Naive thymus-derived CD8-positive, alpha-beta T cell (primary cell): ENCODE measurements around the gene SUMO3. TPM values are rescaled to one million over a fixed set of nuclear protein-coding genes. Genes with fewer than 3 reads are reported as not detected.

Source experiments
- ATAC-seq, 2 donors: fragments of 150-1000 bp; cut with Tn5 transposase in 1 of 2; sonication (Bioruptor Pico), chemical (Tn5 transposase) in 1 of 2; 1 replicate in 1 of 2; 2 replicates in 1 of 2; pipeline ENCODE4 v1.10.0; 2021; ENCODE audit warnings: mild to moderate bottlenecking in 2 of 2, moderate library complexity in 2 of 2
- POLR2A ChIA-PET: fragments of 350-600 bp; sonication (Branson Sonifier 250); formaldehyde crosslinking; loops from one replicate; lab custom pipeline; 2021; ENCODE audit warnings: antibody characterized with exemption; lab: Charles Lee
- DNase-seq, 10 donors: peaks; one replicate each; pipeline versions ENCODE4 v3.0.0 to v3.0.0-alpha.2; 2020 to 2022
- H3K27ac Mint-ChIP-seq, 10 donors: one replicate each; pipeline ENCODE4 v1.8.0; 2020 to 2022; ENCODE audit warnings: mild to moderate bottlenecking in 10 of 10, mixed read lengths in 10 of 10, moderate library complexity in 4 of 10, inconsistent platforms in 1 of 10
- H3K27me3 Mint-ChIP-seq, 5 donors: one replicate each; pipeline ENCODE4 v1.8.0; 2021 to 2022; ENCODE audit warnings: mixed read lengths in 5 of 5
- H3K36me3 Mint-ChIP-seq, 3 donors: one replicate each; pipeline ENCODE4 v1.8.0; 2020 to 2022; ENCODE audit warnings: mixed read lengths in 3 of 3, mild to moderate bottlenecking in 2 of 3, inconsistent platforms in 1 of 3
- H3K4me1 Mint-ChIP-seq, 4 donors: one replicate each; pipeline ENCODE4 v1.8.0; 2021 to 2022; ENCODE audit warnings: mixed read lengths in 4 of 4
- H3K4me3 Mint-ChIP-seq, 10 donors: one replicate each; pipeline ENCODE4 v1.8.0; 2020 to 2022; ENCODE audit warnings: mild to moderate bottlenecking in 10 of 10, mixed read lengths in 10 of 10, moderate library complexity in 6 of 10, inconsistent platforms in 1 of 10
- H3K9me3 Mint-ChIP-seq, 9 donors: one replicate each; pipeline ENCODE4 v1.8.0; 2020 to 2022; ENCODE audit warnings: mixed read lengths in 9 of 9, mild to moderate bottlenecking in 3 of 9, inconsistent platforms in 1 of 9, moderate library complexity in 1 of 9
- polyA plus RNA-seq, 3 donors: library from polyadenylated mRNA; unstranded; fragments of 300-500 nt; fragmentation: Illumina TruSeq; gene quantifications; one replicate each; pipeline ENCODE4 v1.2.3, GENCODE V29; 2021
- total RNA-seq, 8 experiments: library from RNA in 2 of 8; stranded (reverse) in 2 of 8; gene quantifications; one replicate each; pipeline ENCODE4 v1.2.3 and lab custom pipeline; 2021 to 2026

The SUMO3 gene
- total and polyA plus RNA-seq, 5 experiments from 2014 or later: 50.2 to 94.1 (median 82.8) TPM

DNA sequence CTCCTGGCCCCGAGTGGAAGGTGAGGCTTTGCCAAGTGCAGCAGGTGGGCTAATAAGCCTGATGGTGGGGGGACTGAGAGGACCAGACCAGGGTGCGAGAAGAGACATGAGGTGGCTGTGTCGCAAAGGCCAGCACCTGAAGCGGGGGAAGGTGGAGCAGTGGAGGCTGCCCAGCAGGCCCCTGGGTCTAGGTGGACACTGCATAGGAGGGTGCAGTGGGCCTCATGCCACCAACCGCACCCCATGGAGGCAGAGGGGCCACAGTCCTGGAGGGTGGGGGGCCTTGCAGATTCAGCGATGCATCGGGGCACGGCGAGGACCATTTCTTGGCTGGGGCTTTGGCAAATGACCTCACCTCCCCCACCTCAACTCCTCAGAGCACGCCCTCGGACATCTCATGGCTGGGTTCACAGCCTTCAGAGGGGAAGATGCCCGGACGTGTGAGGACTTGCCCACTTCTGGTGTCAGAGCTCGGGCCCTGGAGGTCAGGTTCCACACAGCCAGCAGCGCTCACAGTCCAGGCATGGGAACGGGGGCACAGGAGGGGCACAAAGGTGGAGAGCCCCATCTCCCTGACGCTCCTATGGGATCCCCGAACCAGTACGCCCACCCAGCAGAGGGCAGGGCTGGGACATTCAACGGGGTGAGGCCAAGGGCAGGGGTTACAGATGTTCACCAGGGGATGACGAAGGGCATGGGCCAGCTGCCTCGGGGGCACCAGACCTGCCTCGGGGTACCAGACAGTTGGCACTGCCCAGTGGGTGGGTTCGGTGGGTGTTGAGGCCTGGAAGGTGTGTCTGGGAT, 51.6 kb downstream of the SUMO3 start:
- Mint-ChIP-seq H3K27ac (peak overlapping the region; percentile 96 to 100 (median 98)), H3K4me3 (peak overlapping the region in 7 of 10 donors; percentile 60 to 88 (median 79)), H3K9me3 (no peaks in the 10 kb centered on the region), H3K27me3 (no peaks in the 10 kb centered on the region), H3K36me3 (peaks cover 0 to 28% (median 5%) of the 10 kb centered on the region in 3 donors), H3K4me1 (peaks cover 13 to 32% (median 25%) of the 10 kb centered on the region in 4 donors)
- DNase-seq: no peak
- no peak for ATAC-seq
- POLR2A ChIA-PET: interaction anchor here (1.0 to 1.3 kb wide), 2 partner anchors 109 to 754 kb away, joined by 3 to 4 read pairs; partner anchors contain the start of genes KRTAP12-3 and TRAPPC10

DNA sequence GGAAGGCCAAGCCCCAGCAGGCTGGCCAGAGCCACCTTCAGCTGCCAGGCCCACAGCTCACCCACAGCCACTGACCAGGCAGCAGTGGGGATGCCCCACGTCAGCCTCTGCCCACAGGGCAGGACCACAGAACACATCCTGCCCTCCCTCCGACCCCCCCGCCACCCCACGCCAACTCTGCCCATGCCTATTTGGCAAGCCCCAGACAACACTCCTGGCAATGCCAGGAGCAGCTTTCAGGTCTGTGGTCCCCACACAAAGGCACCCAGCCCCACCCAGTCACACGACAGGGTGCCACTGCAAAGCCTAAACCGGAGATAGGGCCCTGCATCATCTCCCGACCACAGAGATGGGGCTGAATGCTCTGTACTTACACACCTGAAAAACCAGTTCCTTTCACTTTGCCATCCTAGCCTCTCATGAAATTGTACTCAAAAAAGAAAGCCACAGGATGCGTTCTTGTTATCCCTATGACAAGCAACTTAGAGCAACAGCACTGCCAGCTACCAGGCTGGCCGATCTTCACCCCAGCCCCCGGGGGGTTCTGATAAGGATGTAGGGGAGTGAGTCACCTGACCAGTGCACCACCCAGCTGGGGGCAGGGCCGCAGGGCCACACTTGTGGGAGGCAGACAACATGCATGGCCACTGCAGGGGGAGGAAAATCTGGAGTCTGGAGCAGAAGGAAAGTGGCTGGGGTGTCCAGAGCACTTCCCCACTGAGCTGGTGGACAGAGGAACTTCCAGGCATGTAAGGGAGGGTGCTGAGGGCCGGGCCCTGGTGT, 52.4 kb downstream of the SUMO3 start:
- H3K4me1 Mint-ChIP-seq: peaks cover 15 to 33% (median 25%) of the 10 kb centered on the region in 4 donors
- no peaks in the 10 kb centered on the region for H3K9me3 Mint-ChIP-seq
- peak; percentile 25 to 86 (median 68) for DNase-seq
- H3K36me3 Mint-ChIP-seq: peaks cover 0 to 20% (median 5%) of the 10 kb centered on the region in 3 donors
- H3K27me3 Mint-ChIP-seq: no peaks in the 10 kb centered on the region
- POLR2A ChIA-PET: interaction anchor here (0.7 to 1.4 kb wide), 5 partner anchors 26 to 753 kb away, joined by 3 to 5 read pairs (median 3); partner anchors contain the start of genes CFAP410 and TRAPPC10
- peak; percentile 95 to 98 for ATAC-seq
- peak overlapping the region; percentile 96 to 100 (median 98) for H3K27ac Mint-ChIP-seq
- peak overlapping the region; percentile 60 to 88 (median 76) for H3K4me3 Mint-ChIP-seq

DNA sequence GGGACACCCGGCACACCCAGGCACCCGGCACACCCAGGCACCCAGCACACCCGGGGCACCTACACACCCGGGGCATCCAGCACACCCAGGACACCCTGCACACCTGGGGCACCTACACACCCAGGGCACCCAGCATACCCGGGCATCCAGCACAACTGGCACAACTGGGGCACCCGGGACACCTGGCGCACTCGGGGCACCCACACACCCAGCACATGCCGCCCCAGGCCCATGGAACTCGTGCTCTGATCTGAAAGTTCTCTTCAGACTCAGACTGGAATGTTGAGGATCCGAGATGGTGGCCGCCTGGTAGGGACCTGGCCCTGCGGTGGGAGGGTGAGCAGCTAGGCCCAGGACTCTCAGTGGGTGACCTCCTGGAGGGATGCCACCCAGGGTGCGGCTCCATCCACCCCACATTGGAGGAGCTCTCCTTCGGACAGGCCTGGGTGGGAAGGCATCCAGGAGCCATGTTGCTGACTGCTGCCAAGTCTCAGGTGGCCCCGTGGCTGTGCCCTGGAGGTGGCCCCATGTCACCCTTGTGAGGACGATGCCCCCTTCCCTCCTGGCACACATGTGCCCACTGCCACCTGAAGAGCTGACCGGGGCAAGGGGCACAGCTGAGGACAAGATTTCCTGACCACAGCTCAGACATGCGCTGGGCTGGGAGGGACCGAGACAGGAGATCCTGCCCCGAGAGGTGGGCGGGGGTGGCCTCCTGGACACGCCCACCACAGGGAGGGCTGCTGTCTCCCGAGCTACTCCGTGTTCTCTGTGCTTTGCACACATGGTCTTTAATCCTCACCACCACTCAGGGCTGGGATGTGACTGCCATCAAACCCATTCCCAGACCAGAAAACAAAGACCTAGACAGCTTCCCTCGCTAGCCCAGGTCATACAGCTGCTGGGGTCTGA, 53.3 kb downstream of the SUMO3 start:
- H3K27ac Mint-ChIP-seq: peak overlapping the region; percentile 96 to 100 (median 98)
- H3K4me3 Mint-ChIP-seq: peak overlapping the region in 3 of 10 donors; percentile 66 to 79 (median 76)
- POLR2A ChIA-PET: interaction anchor here (1.2 to 1.4 kb wide), 3 partner anchors 25 to 426 kb away, joined by 3 read pairs; partner anchors contain the start of gene CFAP410
- no peaks in the 10 kb centered on the region for H3K27me3 Mint-ChIP-seq
- DNase-seq (no peak), ATAC-seq (peak; percentile 13 to 26)
- H3K36me3 Mint-ChIP-seq: peaks cover 0 to 12% (median 4%) of the 10 kb centered on the region in 3 donors
- no peaks in the 10 kb centered on the region for H3K9me3 Mint-ChIP-seq
- peaks cover 15 to 33% (median 25%) of the 10 kb centered on the region in 4 donors for H3K4me1 Mint-ChIP-seq

DNA sequence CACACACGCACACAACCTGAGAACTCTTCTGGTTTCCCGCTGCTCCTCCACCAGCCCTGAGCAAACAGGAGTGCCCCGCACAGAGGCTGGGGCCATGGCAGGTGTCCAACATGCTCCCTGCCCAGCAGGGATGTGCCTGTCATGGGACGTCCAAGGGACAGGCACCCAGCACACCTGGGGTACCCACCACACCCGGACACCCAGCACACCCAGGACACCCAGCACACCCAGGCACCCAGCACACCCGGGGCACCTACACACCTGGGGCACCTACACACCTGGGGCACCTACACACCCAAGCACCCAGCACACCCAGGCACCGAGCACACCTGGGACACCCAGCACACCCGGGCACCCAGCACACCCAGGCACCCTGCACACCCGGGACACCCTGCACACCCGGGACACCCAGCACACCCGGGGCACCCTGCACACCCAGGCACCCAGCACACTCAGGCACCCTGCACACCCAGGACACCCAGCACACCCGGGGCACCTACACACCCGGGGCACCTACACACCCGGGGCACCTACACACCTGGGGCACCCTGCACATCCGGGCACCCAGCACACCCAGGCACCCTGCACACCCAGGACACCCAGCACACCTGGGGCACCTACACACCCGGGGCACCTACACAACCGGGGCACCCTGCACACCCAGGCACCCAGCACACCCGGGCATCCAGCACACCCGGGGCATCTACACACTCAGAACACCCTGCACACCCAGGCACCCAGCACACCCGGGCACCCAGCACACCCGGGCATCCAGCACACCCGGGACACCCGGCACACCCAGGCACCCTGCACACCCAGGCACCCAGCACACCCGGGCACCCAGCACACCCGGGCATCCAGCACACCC, 54.2 kb downstream of the SUMO3 start:
- POLR2A ChIA-PET: no interaction called here
- DNase-seq: no peak
- Mint-ChIP-seq H3K4me3 (no peak overlapping the region), H3K4me1 (peaks cover 15 to 33% (median 25%) of the 10 kb centered on the region in 4 donors), H3K9me3 (no peaks in the 10 kb centered on the region), H3K27me3 (no peaks in the 10 kb centered on the region), H3K27ac (peak overlapping the region in 3 of 10 donors; percentile 48 to 82 (median 73)), H3K36me3 (peaks cover 0 to 5% (median 0%) of the 10 kb centered on the region in 3 donors)
- ATAC-seq: no peak

DNA sequence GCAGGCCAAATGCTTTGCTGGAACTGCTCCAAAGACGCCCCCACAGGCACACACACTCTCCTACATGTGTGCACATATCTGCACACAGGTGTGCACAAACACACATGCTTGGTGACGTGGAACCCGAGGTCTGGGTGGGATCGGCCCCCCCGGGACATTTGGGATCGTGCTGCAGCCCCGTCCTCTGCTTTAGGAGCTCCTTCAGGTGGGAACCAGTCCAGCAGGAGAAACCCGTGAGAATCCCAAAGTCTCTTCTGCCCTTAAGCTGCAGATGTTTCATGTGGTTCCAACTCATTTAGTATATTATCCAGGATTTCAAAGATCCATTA, 54.8 kb downstream of the SUMO3 start:
- POLR2A ChIA-PET: no interaction called here
- peak overlapping the region in 4 of 10 donors; percentile 27 to 82 (median 51) for H3K27ac Mint-ChIP-seq
- H3K4me3 Mint-ChIP-seq: no peak overlapping the region
- no peaks in the 10 kb centered on the region for H3K36me3 Mint-ChIP-seq
- no peaks in the 10 kb centered on the region for H3K9me3 Mint-ChIP-seq
- ATAC-seq (no peak), DNase-seq (no peak)
- H3K27me3 Mint-ChIP-seq: no peaks in the 10 kb centered on the region
- H3K4me1 Mint-ChIP-seq: peaks cover 15 to 33% (median 25%) of the 10 kb centered on the region in 4 donors

DNA sequence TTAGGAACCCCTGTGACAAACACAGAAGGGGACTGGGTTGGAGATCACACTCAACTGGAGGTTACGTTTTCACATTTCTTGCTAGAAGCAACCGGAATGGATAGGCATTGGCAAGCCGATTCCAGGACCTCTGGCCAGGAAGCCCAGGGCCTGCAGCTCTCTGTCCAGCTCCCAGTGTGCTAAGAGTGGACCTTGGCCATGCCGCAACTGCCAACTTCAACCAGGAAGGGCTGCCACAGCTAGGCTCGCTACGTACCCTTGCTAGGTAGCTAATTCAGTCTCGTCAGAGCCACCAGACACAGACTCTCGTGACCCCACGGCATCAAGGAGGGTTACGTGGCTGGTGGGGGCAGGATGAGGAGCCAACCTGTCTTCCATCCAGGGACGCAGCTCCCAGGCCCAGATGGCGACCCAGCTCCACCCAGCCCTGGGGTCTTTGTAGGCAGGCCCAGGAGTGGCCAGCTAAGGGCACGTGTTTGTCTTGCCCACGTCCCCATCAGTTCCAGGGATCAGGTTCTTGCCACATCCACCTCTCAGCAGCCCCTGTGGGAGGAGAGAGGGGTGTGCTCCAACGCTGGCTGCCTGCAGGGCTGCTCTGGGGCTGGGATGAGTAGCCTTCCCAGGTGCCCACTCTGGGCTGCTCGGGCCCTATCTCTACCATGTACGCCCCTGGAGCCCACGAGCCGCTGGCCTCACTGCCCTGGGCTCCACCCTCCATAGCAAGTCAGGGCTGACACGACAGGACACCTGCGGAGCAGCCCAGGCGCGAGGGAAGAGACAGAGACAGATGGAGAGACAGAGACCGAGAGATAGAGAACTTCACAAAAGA, 55.4 kb downstream of the SUMO3 start:
- POLR2A ChIA-PET: no interaction called here
- Mint-ChIP-seq H3K36me3 (no peaks in the 10 kb centered on the region), H3K9me3 (no peaks in the 10 kb centered on the region), H3K27ac (peak overlapping the region in 2 of 10 donors; percentile 27 to 29), H3K27me3 (no peaks in the 10 kb centered on the region), H3K4me1 (peaks cover 15 to 33% (median 25%) of the 10 kb centered on the region in 4 donors), H3K4me3 (no peak overlapping the region)
- DNase-seq: no peak
- no peak for ATAC-seq

DNA sequence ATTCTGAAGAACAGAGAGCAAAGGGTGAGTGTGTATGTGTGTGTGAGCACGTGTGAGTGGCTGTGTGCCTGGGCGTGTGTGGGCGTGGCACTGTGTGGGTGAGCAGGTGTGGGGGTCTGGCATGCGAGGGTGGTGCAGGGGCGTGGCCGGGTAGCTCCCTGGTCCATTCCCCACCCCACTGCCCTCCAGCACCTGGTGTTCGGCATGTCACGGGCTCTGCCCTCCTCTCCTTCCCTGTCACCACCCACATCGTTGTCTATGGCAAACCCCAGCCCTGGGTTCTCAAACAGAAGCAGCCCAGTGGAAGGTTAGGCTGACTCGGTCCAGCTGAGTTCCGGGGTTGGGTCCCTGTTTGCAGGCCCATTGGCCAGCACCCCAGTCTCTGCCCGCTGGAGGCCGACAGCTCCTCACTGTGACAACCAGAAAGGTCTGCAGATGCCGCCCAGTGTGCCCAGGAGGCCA, 56.1 kb downstream of the SUMO3 start:
- H3K4me1 Mint-ChIP-seq: peaks cover 12 to 28% (median 22%) of the 10 kb centered on the region in 4 donors
- H3K4me3 Mint-ChIP-seq: no peak overlapping the region

DNA sequence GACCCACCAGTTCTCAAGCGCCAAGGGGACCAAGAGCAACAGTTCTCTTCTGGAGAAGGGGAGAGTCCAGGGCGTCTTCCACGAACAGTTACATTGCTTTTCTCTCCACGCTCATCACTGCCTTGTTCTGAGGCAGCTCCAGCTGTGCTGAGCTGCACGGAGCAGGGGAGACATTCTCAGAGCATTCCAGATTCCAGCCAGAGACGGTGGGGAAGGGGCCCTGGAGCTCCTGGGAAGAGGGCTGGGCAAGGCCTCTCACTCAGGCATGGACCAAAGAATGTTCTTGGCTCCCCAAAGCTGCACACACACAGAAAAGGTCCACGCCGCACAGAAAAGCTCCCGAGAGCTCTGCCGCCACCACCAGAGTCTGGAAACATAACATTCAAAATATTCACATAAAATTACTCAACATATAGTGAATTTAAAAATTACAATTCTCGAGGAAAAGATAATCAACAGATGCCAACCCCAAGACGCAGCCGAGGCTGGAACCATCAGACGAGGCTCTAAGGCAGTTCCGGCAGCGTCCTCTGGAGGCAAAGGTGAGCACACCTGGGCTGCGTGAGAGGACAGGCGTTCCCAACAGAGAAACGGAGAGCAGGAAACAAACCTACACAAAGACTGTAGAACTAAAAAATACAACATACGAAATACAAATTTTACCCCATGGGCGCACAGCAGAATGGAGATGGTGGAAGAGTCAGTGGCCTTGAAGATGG, 56.7 kb downstream of the SUMO3 start:
- Mint-ChIP-seq H3K27me3 (no peaks in the 10 kb centered on the region), H3K36me3 (no peaks in the 10 kb centered on the region), H3K4me1 (peaks cover 12 to 23% (median 16%) of the 10 kb centered on the region in 4 donors), H3K4me3 (peak overlapping the region in 1 of 10 donors; percentile 8), H3K27ac (peak overlapping the region in 7 of 10 donors; percentile 56 to 88 (median 79)), H3K9me3 (no peaks in the 10 kb centered on the region)
- ATAC-seq (no peak), DNase-seq (peak in 2 of 10 donors; percentile 15 to 17)
- POLR2A ChIA-PET: no interaction called here

More for the DNA sequence above, 56.1 kb downstream of the SUMO3 start:
- ATAC-seq (no peak), DNase-seq (no peak)
- POLR2A ChIA-PET: no interaction called here
- Mint-ChIP-seq H3K36me3 (no peaks in the 10 kb centered on the region), H3K27me3 (no peaks in the 10 kb centered on the region), H3K27ac (peak overlapping the region in 5 of 10 donors; percentile 56 to 88 (median 84)), H3K9me3 (no peaks in the 10 kb centered on the region)

DNA sequence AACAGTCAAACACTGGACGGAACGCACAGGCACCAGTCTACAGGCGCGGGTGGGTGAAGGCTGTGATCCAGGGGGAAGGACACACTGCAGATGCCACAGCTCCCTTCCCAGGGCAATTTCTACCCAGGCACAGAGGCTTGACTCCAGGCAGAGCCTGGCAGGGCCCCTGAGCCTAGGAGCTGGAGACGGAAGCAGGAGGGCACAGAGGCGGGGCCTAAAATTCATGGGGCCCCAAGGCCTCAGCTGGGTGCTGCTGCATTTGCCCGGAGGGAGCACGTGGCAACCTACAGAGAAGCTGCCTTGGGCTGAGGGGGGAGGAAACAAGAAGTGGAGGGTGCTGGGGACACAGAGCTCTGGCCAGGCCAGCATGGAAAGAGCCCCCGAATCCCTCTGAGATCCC, 57.5 kb downstream of the SUMO3 start:
- peak overlapping the region in 2 of 10 donors; percentile 11 to 27 for H3K27ac Mint-ChIP-seq
- H3K9me3 Mint-ChIP-seq: no peaks in the 10 kb centered on the region
- POLR2A ChIA-PET: no interaction called here
- H3K4me3 Mint-ChIP-seq: no peak overlapping the region
- peaks cover 6 to 15% (median 9%) of the 10 kb centered on the region in 4 donors for H3K4me1 Mint-ChIP-seq
- ATAC-seq (no peak), DNase-seq (no peak)
- no peaks in the 10 kb centered on the region for H3K36me3 Mint-ChIP-seq
- no peaks in the 10 kb centered on the region for H3K27me3 Mint-ChIP-seq

DNA sequence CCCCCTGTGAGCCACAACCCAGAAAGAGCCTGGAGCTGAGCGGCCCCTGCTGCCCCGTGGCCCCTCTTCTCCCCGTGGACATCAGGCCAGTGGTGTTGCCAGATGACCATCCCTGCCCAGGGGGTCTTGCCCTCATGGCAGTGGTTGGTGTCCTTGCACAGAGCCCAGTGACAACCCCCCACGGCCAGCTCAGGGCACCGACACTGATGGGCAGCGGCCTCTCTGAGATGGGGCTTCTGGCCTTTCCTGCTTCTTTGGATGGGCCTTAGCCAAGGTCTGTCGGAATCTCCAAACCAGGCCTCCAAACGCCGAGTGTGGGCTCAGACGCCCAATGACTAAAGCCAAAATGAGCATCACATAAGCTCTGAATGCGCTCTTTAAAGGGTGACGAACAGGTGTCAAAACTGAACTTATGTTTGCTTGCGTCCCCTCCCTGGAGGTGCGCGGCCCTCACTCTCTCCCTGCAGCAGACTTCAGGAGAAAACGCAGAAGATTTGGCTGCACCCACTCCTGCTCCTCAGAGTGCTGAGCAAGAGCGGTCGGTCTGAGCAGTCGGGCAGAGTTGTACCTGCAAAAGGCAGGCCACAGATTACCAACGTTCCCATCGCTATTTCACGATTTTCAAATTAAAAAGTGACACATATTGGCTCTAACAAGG, 58.1 kb downstream of the SUMO3 start:
- no peak for DNase-seq
- Mint-ChIP-seq H3K27me3 (no peaks in the 10 kb centered on the region), H3K36me3 (no peaks in the 10 kb centered on the region), H3K4me3 (no peak overlapping the region), H3K27ac (no peak overlapping the region), H3K9me3 (no peaks in the 10 kb centered on the region), H3K4me1 (peaks cover 2 to 9% (median 6%) of the 10 kb centered on the region in 4 donors)
- POLR2A ChIA-PET: no interaction called here
- ATAC-seq: no peak
